DOHH2 (cell line): ENCODE results near the gene PLA2G4A.

ENCODE experiments used
- H3F3A ChIP-seq: fragments of 200-600 bp; sonication (generic), shearing (Covaris generic); 2 replicates; pipeline ENCODE4 v1.6.0; 2016; ENCODE audit warnings: antibody characterized with exemption, mild to moderate bottlenecking; ENCODE audit not compliant: control insufficient read depth, insufficient read depth
- H3K27ac ChIP-seq: fragments of 200-600 bp; sonication (generic); 2 replicates; pipeline ENCODE4 v1.5.1; 2014; ENCODE audit warnings: low read depth, mild to moderate bottlenecking, low read length, moderate library complexity
- H3K27me3 ChIP-seq: fragments of 200-600 bp; sonication (generic); 2 replicates; pipeline ENCODE4 v1.6.1; 2014; ENCODE audit warnings: mild to moderate bottlenecking, low read length, mixed read lengths; ENCODE audit not compliant: control insufficient read depth
- H3K36me3 ChIP-seq: fragments of 200-600 bp; sonication (generic); 2 replicates; pipeline ENCODE4 v1.6.1; 2014; ENCODE audit warnings: mild to moderate bottlenecking, low read length, moderate library complexity, mixed read lengths; ENCODE audit not compliant: control insufficient read depth
- H3K4me1 ChIP-seq: fragments of 200-600 bp; sonication (generic); 2 replicates; pipeline ENCODE4 v1.6.1; 2014; ENCODE audit warnings: mild to moderate bottlenecking, low read length, mixed read lengths; ENCODE audit not compliant: control insufficient read depth
- H3K4me2 ChIP-seq: fragments of 200-600 bp; sonication (generic); 2 replicates; pipeline ENCODE4 v1.6.0; 2014; ENCODE audit warnings: mild to moderate bottlenecking, low read length, moderate library complexity
- H3K4me3 ChIP-seq: fragments of 200-600 bp; sonication (generic); 2 replicates; pipeline ENCODE4 v1.5.1; 2014; ENCODE audit warnings: mild to moderate bottlenecking, low read length, mixed read lengths
- H3K79me2 ChIP-seq: fragments of 200-600 bp; sonication (generic); 2 replicates; pipeline ENCODE4 v1.6.1; 2014; ENCODE audit warnings: mild to moderate bottlenecking, low read length, mixed read lengths; ENCODE audit not compliant: control insufficient read depth
- H3K9me2 ChIP-seq: fragments of 200-600 bp; sonication (generic); replicated peaks from 2 replicates; pipeline ENCODE4 v1.6.1; 2014; ENCODE audit warnings: mild to moderate bottlenecking, low read length, mixed read lengths; ENCODE audit not compliant: control insufficient read depth
- H3K9me3 ChIP-seq: fragments of 200-600 bp; sonication (generic); 2 replicates; pipeline ENCODE4 v1.6.1; 2014; ENCODE audit warnings: antibody characterized with exemption, low read length, mixed read lengths; ENCODE audit not compliant: control insufficient read depth, insufficient read depth
- H4K20me1 ChIP-seq: fragments of 200-600 bp; sonication (generic); 2 replicates; pipeline ENCODE4 v1.6.0; 2014; ENCODE audit warnings: low read depth, mild to moderate bottlenecking, antibody characterized with exemption, low read length, moderate library complexity; ENCODE audit not compliant: control insufficient read depth, insufficient read depth
- EZH2phosphoT487 ChIP-seq: fragments of 200-600 bp; sonication (generic); IDR thresholded peaks from 2 replicates; pipeline ENCODE4 v1.6.1; 2017; ENCODE audit warnings: borderline replicate concordance, mild to moderate bottlenecking, antibody characterized with exemption, low read length, moderate library complexity, mixed read lengths
- TF ChIP-seq, protein P1 (sequence below): fragments of 200-600 bp; sonication (generic); IDR thresholded peaks from one replicate; pipeline ENCODE4 v1.5.1; 2014; ENCODE audit warnings: antibody characterized with exemption, mild to moderate bottlenecking, low read depth, low read length; ENCODE audit not compliant: poor library complexity, severe bottlenecking

The PLA2G4A gene

DNA sequence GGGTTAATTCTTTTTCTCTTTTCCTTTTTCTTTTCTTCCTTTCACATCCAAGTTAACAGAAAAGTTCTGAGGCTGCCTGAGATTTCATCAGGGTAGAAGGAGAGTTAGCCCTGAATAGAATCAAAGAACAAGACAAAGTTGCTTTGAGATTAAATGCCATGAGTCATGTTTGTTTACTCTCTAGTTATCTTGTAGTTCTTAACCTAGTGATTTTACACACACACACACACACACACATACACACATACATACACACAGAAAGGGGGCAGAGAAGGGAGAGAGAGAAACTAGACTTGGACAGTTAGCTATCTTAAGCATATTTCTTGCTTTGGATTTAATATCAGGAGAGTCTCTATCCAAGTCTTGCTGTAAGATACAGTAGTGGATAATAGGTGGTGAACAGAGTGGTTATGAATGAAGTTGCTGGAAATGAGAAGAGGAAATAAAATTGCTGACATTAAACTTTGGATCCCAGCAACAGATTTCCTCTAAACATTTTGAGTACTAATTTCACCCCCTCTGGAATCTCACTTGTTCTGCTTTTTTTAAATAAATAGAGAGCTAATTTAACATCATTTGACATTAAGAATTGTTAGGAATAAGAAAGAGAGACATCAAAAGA lies 19.9 kb downstream of the PLA2G4A start:
- H3K4me2 ChIP-seq, result no peak overlapping the region
- H3K27me3 ChIP-seq, result no peaks in the 10 kb centered on the region
- H3K4me1 ChIP-seq, result no peaks in the 10 kb centered on the region

DNA sequence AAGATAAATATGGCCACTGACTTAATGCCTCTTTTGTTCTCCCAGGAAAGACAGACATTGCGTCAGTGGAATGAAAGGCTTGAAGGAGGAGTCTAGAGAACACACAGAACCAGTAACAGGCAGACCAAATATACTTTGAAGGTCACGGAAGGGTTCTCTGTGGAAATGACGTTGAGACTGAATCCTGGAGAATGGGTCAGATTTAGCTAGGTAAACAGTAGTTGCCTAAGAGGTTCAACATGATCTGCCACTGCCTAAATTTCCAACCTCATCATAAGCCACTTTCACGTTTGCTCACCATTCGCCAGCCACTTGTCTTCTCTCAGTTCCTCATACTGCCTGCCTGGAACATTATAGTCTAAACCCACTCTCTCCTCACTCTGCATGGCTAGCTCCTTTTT lies 20.5 kb downstream of the PLA2G4A start:
- H4K20me1 ChIP-seq, result no peaks in the 10 kb centered on the region
- H3K4me3 ChIP-seq, result no peak overlapping the region
- H3K27me3 ChIP-seq, result no peaks in the 10 kb centered on the region
- H3K79me2 ChIP-seq, result no peaks in the 10 kb centered on the region
- H3K36me3 ChIP-seq, result no peaks in the 10 kb centered on the region
- H3K9me2 ChIP-seq, result no peaks in the 10 kb centered on the region
- no peaks in the 10 kb centered on the region for H3K4me1 ChIP-seq
- H3K4me2 ChIP-seq, result no peak overlapping the region
- H3K9me3 ChIP-seq, result no peaks in the 10 kb centered on the region
- H3F3A ChIP-seq, result no peaks in the 10 kb centered on the region
- H3K27ac ChIP-seq, result no peak overlapping the region
- TF ChIP-seq, protein P1, sequence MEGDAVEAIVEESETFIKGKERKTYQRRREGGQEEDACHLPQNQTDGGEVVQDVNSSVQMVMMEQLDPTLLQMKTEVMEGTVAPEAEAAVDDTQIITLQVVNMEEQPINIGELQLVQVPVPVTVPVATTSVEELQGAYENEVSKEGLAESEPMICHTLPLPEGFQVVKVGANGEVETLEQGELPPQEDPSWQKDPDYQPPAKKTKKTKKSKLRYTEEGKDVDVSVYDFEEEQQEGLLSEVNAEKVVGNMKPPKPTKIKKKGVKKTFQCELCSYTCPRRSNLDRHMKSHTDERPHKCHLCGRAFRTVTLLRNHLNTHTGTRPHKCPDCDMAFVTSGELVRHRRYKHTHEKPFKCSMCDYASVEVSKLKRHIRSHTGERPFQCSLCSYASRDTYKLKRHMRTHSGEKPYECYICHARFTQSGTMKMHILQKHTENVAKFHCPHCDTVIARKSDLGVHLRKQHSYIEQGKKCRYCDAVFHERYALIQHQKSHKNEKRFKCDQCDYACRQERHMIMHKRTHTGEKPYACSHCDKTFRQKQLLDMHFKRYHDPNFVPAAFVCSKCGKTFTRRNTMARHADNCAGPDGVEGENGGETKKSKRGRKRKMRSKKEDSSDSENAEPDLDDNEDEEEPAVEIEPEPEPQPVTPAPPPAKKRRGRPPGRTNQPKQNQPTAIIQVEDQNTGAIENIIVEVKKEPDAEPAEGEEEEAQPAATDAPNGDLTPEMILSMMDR, result no peak
- TF ChIP-seq EZH2phosphoT487, result no peak

More for the DNA sequence above, 19.9 kb downstream of the PLA2G4A start:
- H3F3A ChIP-seq, result no peaks in the 10 kb centered on the region
- TF ChIP-seq EZH2phosphoT487, result no peak
- TF ChIP-seq, protein P1, result no peak
- no peak overlapping the region for H3K27ac ChIP-seq
- H4K20me1 ChIP-seq, result no peaks in the 10 kb centered on the region
- no peaks in the 10 kb centered on the region for H3K9me2 ChIP-seq
- no peak overlapping the region for H3K4me3 ChIP-seq
- no peaks in the 10 kb centered on the region for H3K9me3 ChIP-seq
- H3K79me2 ChIP-seq, result no peaks in the 10 kb centered on the region
- no peaks in the 10 kb centered on the region for H3K36me3 ChIP-seq

DNA sequence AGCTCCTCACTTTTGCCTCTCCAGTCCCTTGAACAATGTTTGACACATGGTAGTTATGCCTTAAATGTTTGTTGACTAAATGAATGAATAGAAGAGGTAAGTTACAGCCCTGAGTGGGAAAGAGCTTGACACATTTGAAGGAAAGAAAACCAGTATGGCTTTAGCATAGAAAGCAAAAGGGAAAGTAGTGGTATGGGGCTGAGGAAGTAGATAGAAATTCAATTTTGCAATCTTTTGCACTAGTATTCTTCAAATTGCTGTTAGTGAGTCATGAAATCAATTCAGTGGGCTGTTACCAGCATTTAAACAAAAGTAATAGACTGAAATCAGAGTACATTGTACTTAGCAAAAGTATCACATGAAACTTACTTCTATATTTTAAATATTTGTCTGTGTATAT lies 21.1 kb downstream of the PLA2G4A start:
- no peaks in the 10 kb centered on the region for H3K9me3 ChIP-seq
- no peaks in the 10 kb centered on the region for H3K27me3 ChIP-seq
- no peaks in the 10 kb centered on the region for H3K9me2 ChIP-seq
- H4K20me1 ChIP-seq, result no peaks in the 10 kb centered on the region
- no peak overlapping the region for H3K4me3 ChIP-seq
- H3K79me2 ChIP-seq, result no peaks in the 10 kb centered on the region
- no peaks in the 10 kb centered on the region for H3K36me3 ChIP-seq
- H3K4me1 ChIP-seq, result no peaks in the 10 kb centered on the region
- H3K27ac ChIP-seq, result no peak overlapping the region
- no peak overlapping the region for H3K4me2 ChIP-seq
- H3F3A ChIP-seq, result no peaks in the 10 kb centered on the region
- TF ChIP-seq, protein P1, result no peak
- no peak for TF ChIP-seq EZH2phosphoT487
